MM.1S (cell line): ENCODE measurements around the gene OASL.
"Not testable (repeated sequence)": the region's sequence is repeated elsewhere in the genome, so short reads cannot be mapped to it uniquely, and the experiment has no call there.

Source experiments
- DNase-seq: peaks from one replicate; pipeline ENCODE4 v3.0.0-alpha.2; 2015
- H2AFZ ChIP-seq: fragments of 300-600 bp; sonication (generic); 2 replicates; pipeline ENCODE4 v1.6.0; 2016; ENCODE audit warnings: antibody characterized with exemption, low read length
- H3F3A ChIP-seq: fragments of 300-600 bp; sonication (generic); 2 replicates; pipeline ENCODE4 v1.6.1; 2016; ENCODE audit warnings: mild to moderate bottlenecking, antibody characterized with exemption, low read length, moderate library complexity, mixed read lengths; ENCODE audit not compliant: insufficient read depth
- H3K27ac ChIP-seq: fragments of 300-600 bp; sonication (generic); 2 replicates; pipeline ENCODE4 v1.5.1; 2016; ENCODE audit warnings: mild to moderate bottlenecking, low read length
- H3K27me3 ChIP-seq: fragments of 300-600 bp; sonication (generic); replicated peaks from 2 replicates; pipeline ENCODE4 v1.6.0; 2016; ENCODE audit warnings: low read length; ENCODE audit not compliant: insufficient read depth
- H3K36me3 ChIP-seq: fragments of 300-600 bp; sonication (generic); replicated peaks from 2 replicates; pipeline ENCODE4 v1.6.1; 2016; ENCODE audit warnings: mild to moderate bottlenecking, low read length, mixed read lengths; ENCODE audit not compliant: insufficient read depth
- H3K4me1 ChIP-seq: fragments of 300-600 bp; sonication (generic); 2 replicates; pipeline ENCODE4 v1.6.1; 2016; ENCODE audit warnings: low read length, mixed read lengths
- H3K4me2 ChIP-seq: fragments of 300-600 bp; sonication (generic); 2 replicates; pipeline ENCODE4 v1.6.0; 2016; ENCODE audit warnings: low read depth, low read length
- H3K4me3 ChIP-seq: fragments of 300-600 bp; sonication (generic); 2 replicates; pipeline ENCODE4 v1.5.1; 2016; ENCODE audit warnings: low read length, mixed read lengths
- H3K79me2 ChIP-seq: fragments of 300-600 bp; sonication (generic); 2 replicates; pipeline ENCODE4 v1.6.1; 2016; ENCODE audit warnings: mixed run types, low read length, mixed read lengths
- H3K9ac ChIP-seq: fragments of 300-600 bp; sonication (generic); 2 replicates; pipeline ENCODE4 v1.6.1; 2016; ENCODE audit warnings: low read length, mixed read lengths
- H3K9me2 ChIP-seq: fragments of 300-600 bp; sonication (generic); replicated peaks from 2 replicates; pipeline ENCODE4 v1.6.1; 2016; ENCODE audit warnings: mild to moderate bottlenecking, low read length, mixed read lengths; ENCODE audit not compliant: insufficient read depth
- H3K9me3 ChIP-seq: fragments of 300-600 bp; sonication (generic); replicated peaks from 2 replicates; pipeline ENCODE4 v1.6.1; 2016; ENCODE audit warnings: mild to moderate bottlenecking, low read length, mixed read lengths; ENCODE audit not compliant: insufficient read depth
- H4K20me1 ChIP-seq: fragments of 300-600 bp; sonication (generic); 2 replicates; pipeline ENCODE4 v1.6.1; 2016; ENCODE audit warnings: mild to moderate bottlenecking, low read length, moderate library complexity, mixed read lengths; ENCODE audit not compliant: insufficient read depth
- CTCF ChIP-seq: fragments of 300-600 bp; sonication (generic); IDR thresholded peaks from 2 replicates; pipeline ENCODE4 v1.5.1; 2016; ENCODE audit warnings: antibody characterized with exemption, low read length, mixed read lengths
- EZH2 ChIP-seq: fragments of 300-600 bp; sonication (generic); optimal IDR thresholded peaks from 2 replicates; pipeline ENCODE3; 2017; ENCODE audit warnings: low read depth, mild to moderate bottlenecking, antibody characterized with exemption, low read length, mixed read lengths
- EZH2phosphoT487 ChIP-seq: fragments of 300-600 bp; sonication (generic); IDR thresholded peaks from 2 replicates; pipeline ENCODE4 v1.6.1; 2018; ENCODE audit warnings: antibody characterized with exemption, low read length

OASL gene

GRCh38 chr12:121072147-121072546, 33.1 kb upstream of the OASL start:
- Histone ChIP-seq H3K79me2 (no peaks in the 10 kb centered on the region), H3K4me3 (no peak overlapping the region), H3K9ac (no peak overlapping the region), H3K4me1 (no peaks in the 10 kb centered on the region), H3K36me3 (no peaks in the 10 kb centered on the region), H3F3A (no peaks in the 10 kb centered on the region), H3K27me3 (no peaks in the 10 kb centered on the region), H3K9me2 (no peaks in the 10 kb centered on the region), H3K4me2 (no peak overlapping the region), H2AFZ (no peak overlapping the region), H3K27ac (no peak overlapping the region), H3K9me3 (no peaks in the 10 kb centered on the region), H4K20me1 (no peaks in the 10 kb centered on the region)
- no peak for TF ChIP-seq EZH2phosphoT487
- TF ChIP-seq EZH2 = no peak
- TF ChIP-seq CTCF = no peak
- no peak for DNase-seq

- no peak overlapping the region for H3K4me3 ChIP-seq
- no peaks in the 10 kb centered on the region for H4K20me1 ChIP-seq
- no peak overlapping the region for H3K9ac ChIP-seq
- H3K27ac ChIP-seq = no peak overlapping the region
- no peaks in the 10 kb centered on the region for H3K79me2 ChIP-seq
- no peak for TF ChIP-seq CTCF
- no peak for TF ChIP-seq EZH2phosphoT487
- TF ChIP-seq EZH2 = no peak
- no peaks in the 10 kb centered on the region for H3K9me3 ChIP-seq
- no peaks in the 10 kb centered on the region for H3F3A ChIP-seq
- H3K36me3 ChIP-seq = no peaks in the 10 kb centered on the region
- no peak overlapping the region for H3K4me2 ChIP-seq
- H3K9me2 ChIP-seq = no peaks in the 10 kb centered on the region
- H2AFZ ChIP-seq = no peak overlapping the region
- no peaks in the 10 kb centered on the region for H3K27me3 ChIP-seq
- H3K4me1 ChIP-seq = no peaks in the 10 kb centered on the region
- DNase-seq = no peak
Measured at GRCh38 chr12:121069206-121069605, 30.2 kb upstream of the OASL start.

- no peak overlapping the region for H3K4me2 ChIP-seq
- no peak overlapping the region for H3K4me3 ChIP-seq
- no peaks in the 10 kb centered on the region for H3K9me3 ChIP-seq
- peaks cover 2% of the 10 kb centered on the region; the same call in 1 of the 2 replicates for H3F3A ChIP-seq
- no peaks in the 10 kb centered on the region for H3K36me3 ChIP-seq
- H3K27me3 ChIP-seq = no peaks in the 10 kb centered on the region
- no peaks in the 10 kb centered on the region for H3K9me2 ChIP-seq
- H3K79me2 ChIP-seq = no peaks in the 10 kb centered on the region
- no peak overlapping the region for H2AFZ ChIP-seq
- TF ChIP-seq CTCF (no peak), EZH2phosphoT487 (no peak), EZH2 (no peak)
- no peak for DNase-seq
- no peaks in the 10 kb centered on the region for H4K20me1 ChIP-seq
- H3K9ac ChIP-seq = no peak overlapping the region
- H3K27ac ChIP-seq = no peak overlapping the region
- H3K4me1 ChIP-seq = no peaks in the 10 kb centered on the region
Measured at GRCh38 chr12:121065345-121065744, 26.3 kb upstream of the OASL start.

- H3K27me3 ChIP-seq, H4K20me1 ChIP-seq, H3K9ac ChIP-seq, H3K9me2 ChIP-seq, DNase-seq, H3K36me3 ChIP-seq, H3K4me1 ChIP-seq, H3F3A ChIP-seq, H3K27ac ChIP-seq, H3K4me2 ChIP-seq, H3K79me2 ChIP-seq, H2AFZ ChIP-seq, H3K4me3 ChIP-seq, H3K9me3 ChIP-seq: not testable (repeated sequence)
Measured at GRCh38 chr12:121064586-121064985, 25.5 kb upstream of the OASL start.
